Stimulated activated CD8-positive, alpha-beta memory T cell treated with anti-CD3 and anti-CD28 coated beads, Interleukin-15, amount 100 ng/mL, for 24 hours (primary cell): ENCODE results near the gene TDP1.
"Not testable (repeated sequence)": the region's sequence is repeated elsewhere in the genome, so short reads cannot be mapped to it uniquely, and the experiment has no call there.

Experiments used
- DNase-seq: peaks from one replicate; pipeline ENCODE4 v3.0.0-alpha.2; 2020; ENCODE audit warnings: low read depth

The TDP1 gene

GRCh38 chr14:89990218-89990617, 34.5 kb downstream of the TDP1 start:
- no peak for DNase-seq

- no peak for DNase-seq
Observed at GRCh38 chr14:89990623-89991275, 35.0 kb downstream of the TDP1 start.

- DNase-seq: no peak
Observed at GRCh38 chr14:89992273-89992672, 36.5 kb downstream of the TDP1 start.

GRCh38 chr14:89996963-89997362, 41.2 kb downstream of the TDP1 start:
- DNase-seq: no peak

- no peak for DNase-seq
Observed at GRCh38 chr14:90000935-90001334, 45.2 kb downstream of the TDP1 start.

GRCh38 chr14:90003526-90004307, 48.0 kb downstream of the TDP1 start:
- DNase-seq: no peak

- no peak for DNase-seq
Observed at GRCh38 chr14:90005441-90005840, 49.7 kb downstream of the TDP1 start.

GRCh38 chr14:90005939-90006530, 50.3 kb downstream of the TDP1 start:
- no peak for DNase-seq

- no peak for DNase-seq
Observed at GRCh38 chr14:90017371-90017770, 61.6 kb downstream of the TDP1 start.

GRCh38 chr14:90019824-90020523, 64.2 kb downstream of the TDP1 start:
- DNase-seq: no peak

- no peak for DNase-seq
Observed at GRCh38 chr14:90023176-90023896, 67.6 kb downstream of the TDP1 start.

- DNase-seq: no peak
Observed at GRCh38 chr14:90024910-90025309, 69.2 kb downstream of the TDP1 start.

GRCh38 chr14:90026608-90027007, 70.9 kb downstream of the TDP1 start:
- DNase-seq: not testable (repeated sequence)

GRCh38 chr14:90027842-90028241, 72.1 kb downstream of the TDP1 start:
- DNase-seq: no peak

GRCh38 chr14:90034156-90034555, 78.4 kb downstream of the TDP1 start:
- DNase-seq: no peak

- DNase-seq: no peak
Observed at GRCh38 chr14:90034835-90035525, 79.3 kb downstream of the TDP1 start.

GRCh38 chr14:90039253-90040010, 83.7 kb downstream of the TDP1 start:
- DNase-seq: no peak

GRCh38 chr14:90040411-90040810, 84.7 kb downstream of the TDP1 start:
- no peak for DNase-seq

GRCh38 chr14:90042496-90043252, 86.9 kb downstream of the TDP1 start:
- DNase-seq: no peak

GRCh38 chr14:90045616-90046015, 89.9 kb downstream of the TDP1 start:
- no peak for DNase-seq
